IMR-90 (cell line): Measurements from ENCODE around the gene BBS1.

Experiments used
- BHLHE40 ChIP-seq: fragments of 150-350 bp; IDR thresholded peaks from 2 replicates; pipeline ENCODE4 v1.6.1; 2016; ENCODE audit warnings: mild to moderate bottlenecking, low read depth, low read length
- CEBPB ChIP-seq: IDR thresholded peaks from 2 replicates; pipeline ENCODE4 v1.6.1; 2012; ENCODE audit warnings: low read depth, low read length, improper control_type of control experiment
- CTCF ChIP-seq: conservative IDR thresholded peaks from 2 replicates; pipeline ENCODE4 v1.5.1; 2012; ENCODE audit warnings: mild to moderate bottlenecking, low read depth, low read length, improper control_type of control experiment
- ELK1 ChIP-seq: fragments of 150-350 bp; IDR thresholded peaks from 2 replicates; pipeline ENCODE4 v1.6.1; 2016; ENCODE audit warnings: low read depth, mild to moderate bottlenecking, low read length, moderate library complexity, borderline replicate concordance
- MAFK ChIP-seq: IDR thresholded peaks from 2 replicates; pipeline ENCODE4 v1.6.1; 2012; ENCODE audit warnings: low read depth, low read length, improper control_type of control experiment
- MAZ ChIP-seq: IDR thresholded peaks from 2 replicates; pipeline ENCODE4 v1.6.1; 2012; ENCODE audit warnings: low read depth, mild to moderate bottlenecking, low read length, improper control_type of control experiment, moderate library complexity, borderline replicate concordance
- MXI1 ChIP-seq: IDR thresholded peaks from 2 replicates; pipeline ENCODE4 v1.6.1; 2012; ENCODE audit warnings: low read depth, mild to moderate bottlenecking, low read length, moderate library complexity, borderline replicate concordance
- NFE2L2 ChIP-seq: fragments of 150-350 bp; IDR thresholded peaks from 2 replicates; pipeline ENCODE4 v1.6.1; 2016; ENCODE audit warnings: low read depth, mild to moderate bottlenecking, low read length
- POLR2A ChIP-seq: IDR thresholded peaks from 2 replicates; pipeline ENCODE4 v1.6.1; 2012; ENCODE audit warnings: mild to moderate bottlenecking, low read depth, low read length
- RAD21 ChIP-seq: IDR thresholded peaks from 2 replicates; pipeline ENCODE4 v1.6.1; 2012; ENCODE audit warnings: low read length, improper control_type of control experiment
- RCOR1 ChIP-seq: IDR thresholded peaks from 2 replicates; pipeline ENCODE4 v1.6.1; 2012; ENCODE audit warnings: mild to moderate bottlenecking, low read length, improper control_type of control experiment; ENCODE audit not compliant: insufficient replicate concordance
- RFX5 ChIP-seq: IDR thresholded peaks from 2 replicates; pipeline ENCODE4 v1.8.0; 2012; ENCODE audit warnings: low read depth, mild to moderate bottlenecking, low read length, moderate library complexity
- SMC3 ChIP-seq: fragments of 150-350 bp; IDR thresholded peaks from 2 replicates; pipeline ENCODE4 v1.6.1; 2016; ENCODE audit warnings: low read depth, mild to moderate bottlenecking, antibody characterized with exemption, low read length, moderate library complexity
- USF2 ChIP-seq: fragments of 150-350 bp; IDR thresholded peaks from 2 replicates; pipeline ENCODE4 v1.6.1; 2017; ENCODE audit warnings: mild to moderate bottlenecking, antibody characterized with exemption, low read length, low read depth

DNA sequence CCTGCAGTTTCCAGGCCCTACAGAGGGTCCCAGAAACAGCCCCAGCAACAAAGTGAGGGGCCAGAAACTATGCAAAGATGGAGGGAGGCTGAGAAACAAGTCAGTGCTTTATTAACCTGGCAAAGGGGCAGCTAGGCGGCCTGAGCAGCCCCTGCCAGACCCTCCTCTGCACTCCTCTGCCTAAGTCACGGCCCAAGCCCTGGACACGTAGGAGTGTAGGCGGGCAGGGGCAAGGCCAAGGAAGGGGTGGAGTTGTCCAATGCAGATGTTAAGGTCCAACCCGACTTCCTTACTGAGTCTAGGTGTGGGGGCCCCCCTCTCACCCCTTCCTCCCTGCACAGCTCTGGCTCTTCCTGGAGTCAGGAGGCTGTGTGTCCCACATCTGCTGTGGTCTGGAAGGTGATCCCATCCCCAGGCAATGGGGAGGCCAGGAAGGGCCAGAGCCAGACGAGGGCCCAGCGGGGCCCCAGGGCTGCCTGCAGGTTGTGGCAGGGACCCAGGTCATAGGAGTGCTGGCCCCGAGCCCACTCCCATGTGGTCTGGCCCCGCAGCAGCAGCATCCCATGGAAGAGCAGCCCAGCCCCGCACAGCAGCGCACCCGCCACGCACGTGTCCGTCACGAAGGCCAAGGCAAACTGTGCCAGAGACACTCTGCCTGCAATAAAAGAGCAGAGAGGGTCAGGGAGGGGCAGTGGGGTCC lies 28.9 kb downstream of the BBS1 start:
- TF ChIP-seq CTCF (no peak), POLR2A (no peak), RAD21 (no peak), CEBPB (no peak), SMC3 (no peak), RCOR1 (no peak), RFX5 (no peak), MAZ (no peak), USF2 (no peak), NFE2L2 (no peak), MXI1 (no peak), BHLHE40 (no peak), ELK1 (no peak), MAFK (no peak)
